KMS-11 (cell line): Measurements from ENCODE around the gene ADIPOR1.

Source experiments
- H2AFZ ChIP-seq: fragments of 200-600 bp; sonication (generic); 2 replicates; pipeline ENCODE4 v1.6.1; 2016; ENCODE audit warnings: antibody characterized with exemption, mixed run types, low read depth
- H3K27ac ChIP-seq: fragments of 200-600 bp; sonication (generic); 2 replicates; pipeline ENCODE4 v1.6.1; 2016; ENCODE audit warnings: mild to moderate bottlenecking, mixed run types
- H3K27me3 ChIP-seq: fragments of 200-600 bp; sonication (generic); 2 replicates; pipeline ENCODE4 v1.6.1; 2017; ENCODE audit warnings: mild to moderate bottlenecking, low read depth, mixed run types, moderate library complexity; ENCODE audit not compliant: insufficient read depth
- H3K36me3 ChIP-seq: fragments of 200-600 bp; sonication (generic); 2 replicates; pipeline ENCODE4 v1.6.1; 2017; ENCODE audit warnings: mild to moderate bottlenecking, mixed run types; ENCODE audit not compliant: insufficient read depth
- H3K4me1 ChIP-seq: fragments of 200-600 bp; sonication (generic); 2 replicates; pipeline ENCODE4 v1.6.1; 2016; ENCODE audit warnings: mild to moderate bottlenecking, low read depth, mixed run types; ENCODE audit not compliant: poor library complexity, severe bottlenecking
- H3K4me2 ChIP-seq: fragments of 200-600 bp; sonication (generic); 2 replicates; pipeline ENCODE4 v1.7.0; 2016; ENCODE audit warnings: mild to moderate bottlenecking, mixed run types
- H3K4me3 ChIP-seq: fragments of 200-600 bp; sonication (generic); IDR thresholded peaks from 2 replicates; pipeline ENCODE4 v1.6.1; 2017; ENCODE audit warnings: low read depth, low read length, mixed read lengths; ENCODE audit not compliant: insufficient read depth
- H3K79me2 ChIP-seq: fragments of 200-600 bp; sonication (generic); 2 replicates; pipeline ENCODE4 v1.6.1; 2016; ENCODE audit warnings: low read depth, mixed run types; ENCODE audit not compliant: insufficient read depth
- H3K9ac ChIP-seq: fragments of 200-600 bp; sonication (generic); 2 replicates; pipeline ENCODE4 v1.6.1; 2016; ENCODE audit warnings: mild to moderate bottlenecking, mixed run types
- H4K20me1 ChIP-seq: fragments of 200-600 bp; sonication (generic); 2 replicates; pipeline ENCODE4 v1.6.1; 2016; ENCODE audit warnings: mild to moderate bottlenecking, mixed run types; ENCODE audit not compliant: insufficient read depth
- CTCF ChIP-seq: fragments of 200-600 bp; sonication (generic); conservative IDR thresholded peaks from 2 replicates; pipeline ENCODE4 v1.6.1; 2017; ENCODE audit warnings: low read depth, mild to moderate bottlenecking, antibody characterized with exemption, low read length, moderate library complexity, mixed read lengths

ADIPOR1 gene

GRCh38 chr1:202982715-202983430 is 24.8 kb upstream of the ADIPOR1 start:
- H3K4me3 ChIP-seq: no peak overlapping the region
- no peak overlapping the region for H2AFZ ChIP-seq
- 0 out of 2 replicates have a peak, but pooled peaks cover 3% of the 10 kb centered on the region for H3K27me3 ChIP-seq
- TF ChIP-seq CTCF: no peak
- H4K20me1 ChIP-seq: no peaks in the 10 kb centered on the region
- no peaks in the 10 kb centered on the region for H3K79me2 ChIP-seq
- H3K4me1 ChIP-seq: no peaks in the 10 kb centered on the region
- no peak overlapping the region for H3K27ac ChIP-seq
- H3K4me2 ChIP-seq: no peak overlapping the region
- H3K36me3 ChIP-seq: no peaks in the 10 kb centered on the region
- H3K9ac ChIP-seq: no peak overlapping the region

- Histone ChIP-seq H2AFZ (no peak overlapping the region), H3K9ac (no peak overlapping the region), H3K27ac (no peak overlapping the region), H4K20me1 (no peaks in the 10 kb centered on the region), H3K4me2 (no peak overlapping the region), H3K4me3 (no peak overlapping the region), H3K4me1 (no peaks in the 10 kb centered on the region), H3K79me2 (no peaks in the 10 kb centered on the region), H3K36me3 (no peaks in the 10 kb centered on the region), H3K27me3 (0 out of 2 replicates have a peak, but pooled peaks cover 3% of the 10 kb centered on the region)
- no peak for TF ChIP-seq CTCF
These were observed 23.8 kb upstream of the ADIPOR1 start for GRCh38 chr1:202981939-202982338.

GRCh38 chr1:202979459-202979858 is 21.3 kb upstream of the ADIPOR1 start:
- no peaks in the 10 kb centered on the region for H3K4me1 ChIP-seq
- no peaks in the 10 kb centered on the region for H3K36me3 ChIP-seq
- no peaks in the 10 kb centered on the region for H3K79me2 ChIP-seq
- no peak overlapping the region for H2AFZ ChIP-seq
- no peak overlapping the region for H3K4me3 ChIP-seq
- 0 out of 2 replicates have a peak, but pooled peaks cover 3% of the 10 kb centered on the region for H3K27me3 ChIP-seq
- TF ChIP-seq CTCF: no peak
- H3K4me2 ChIP-seq: no peak overlapping the region
- no peak overlapping the region for H3K9ac ChIP-seq
- H4K20me1 ChIP-seq: no peaks in the 10 kb centered on the region
- H3K27ac ChIP-seq: no peak overlapping the region

- Histone ChIP-seq H3K36me3 (no peaks in the 10 kb centered on the region), H3K27ac (no peak overlapping the region), H3K79me2 (no peaks in the 10 kb centered on the region), H3K27me3 (0 out of 2 replicates have a peak, but pooled peaks cover 3% of the 10 kb centered on the region), H3K4me1 (no peaks in the 10 kb centered on the region), H3K4me2 (no peak overlapping the region), H3K9ac (no peak overlapping the region), H3K4me3 (no peak overlapping the region), H4K20me1 (no peaks in the 10 kb centered on the region), H2AFZ (no peak overlapping the region)
- TF ChIP-seq CTCF: no peak
These were observed 18.5 kb upstream of the ADIPOR1 start for GRCh38 chr1:202976633-202977032.
